Measurements from ENCODE around the gene TGM1.
A peak's percentile ranks its signal among the peaks of the same experiment; 100 is the strongest.

Gene TGM1

DNA sequence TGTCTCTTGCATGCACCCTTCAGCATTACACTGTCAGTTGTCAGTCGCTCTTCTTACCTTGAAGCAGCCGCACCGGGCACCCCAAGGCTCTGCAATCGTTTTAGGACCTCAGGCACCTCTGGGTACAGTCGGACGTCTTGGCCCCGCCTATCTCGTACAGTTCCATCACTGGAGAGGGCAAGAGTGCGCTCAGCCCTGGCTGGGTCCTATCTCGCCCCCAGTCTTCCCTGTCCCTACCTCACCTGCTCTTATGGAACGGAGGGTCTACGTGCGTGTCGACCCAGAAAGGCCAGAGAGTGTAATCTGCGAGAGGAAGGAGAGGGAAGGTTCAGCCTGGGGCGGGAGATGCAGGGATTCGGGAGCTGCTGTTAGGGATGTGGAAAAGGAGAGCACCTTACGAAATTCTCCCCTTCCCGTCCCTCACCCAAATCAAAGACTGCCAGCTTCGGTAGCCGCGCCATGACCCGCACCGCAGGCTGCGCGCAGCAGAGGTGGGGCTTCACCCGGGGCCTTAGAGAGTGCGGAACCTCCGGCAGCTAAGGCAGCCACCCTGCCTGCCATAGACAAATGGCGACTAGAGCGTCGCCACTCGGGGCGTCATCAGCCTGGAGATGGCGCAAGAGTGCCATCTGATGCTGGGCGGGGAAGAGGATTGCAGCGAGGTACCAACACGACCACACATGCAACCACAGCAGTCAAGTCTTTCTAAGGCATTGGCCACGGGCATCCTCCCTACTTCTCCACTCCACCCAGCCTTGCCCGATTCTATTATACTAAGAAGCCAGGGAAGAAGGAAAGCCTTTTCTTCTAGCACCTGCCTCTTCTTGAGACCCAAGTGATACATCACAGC is 47.3 kb downstream of the TGM1 start, which contains the start of gene MDP1:
TSS of gene MDP1 (minus strand) at position 572 of the 850 bp plus-strand sequence. CDS start at position 461, 111 bp downstream.
- DNase-seq (ENCODE audit: extremely low read depth, low read depth): peak; percentile 67
- TF ChIP-seq, protein P1, sequence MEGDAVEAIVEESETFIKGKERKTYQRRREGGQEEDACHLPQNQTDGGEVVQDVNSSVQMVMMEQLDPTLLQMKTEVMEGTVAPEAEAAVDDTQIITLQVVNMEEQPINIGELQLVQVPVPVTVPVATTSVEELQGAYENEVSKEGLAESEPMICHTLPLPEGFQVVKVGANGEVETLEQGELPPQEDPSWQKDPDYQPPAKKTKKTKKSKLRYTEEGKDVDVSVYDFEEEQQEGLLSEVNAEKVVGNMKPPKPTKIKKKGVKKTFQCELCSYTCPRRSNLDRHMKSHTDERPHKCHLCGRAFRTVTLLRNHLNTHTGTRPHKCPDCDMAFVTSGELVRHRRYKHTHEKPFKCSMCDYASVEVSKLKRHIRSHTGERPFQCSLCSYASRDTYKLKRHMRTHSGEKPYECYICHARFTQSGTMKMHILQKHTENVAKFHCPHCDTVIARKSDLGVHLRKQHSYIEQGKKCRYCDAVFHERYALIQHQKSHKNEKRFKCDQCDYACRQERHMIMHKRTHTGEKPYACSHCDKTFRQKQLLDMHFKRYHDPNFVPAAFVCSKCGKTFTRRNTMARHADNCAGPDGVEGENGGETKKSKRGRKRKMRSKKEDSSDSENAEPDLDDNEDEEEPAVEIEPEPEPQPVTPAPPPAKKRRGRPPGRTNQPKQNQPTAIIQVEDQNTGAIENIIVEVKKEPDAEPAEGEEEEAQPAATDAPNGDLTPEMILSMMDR (IDR thresholded peaks at IDR 0.05; ENCODE audit: low read depth, low read length): peak; percentile 51

DNA sequence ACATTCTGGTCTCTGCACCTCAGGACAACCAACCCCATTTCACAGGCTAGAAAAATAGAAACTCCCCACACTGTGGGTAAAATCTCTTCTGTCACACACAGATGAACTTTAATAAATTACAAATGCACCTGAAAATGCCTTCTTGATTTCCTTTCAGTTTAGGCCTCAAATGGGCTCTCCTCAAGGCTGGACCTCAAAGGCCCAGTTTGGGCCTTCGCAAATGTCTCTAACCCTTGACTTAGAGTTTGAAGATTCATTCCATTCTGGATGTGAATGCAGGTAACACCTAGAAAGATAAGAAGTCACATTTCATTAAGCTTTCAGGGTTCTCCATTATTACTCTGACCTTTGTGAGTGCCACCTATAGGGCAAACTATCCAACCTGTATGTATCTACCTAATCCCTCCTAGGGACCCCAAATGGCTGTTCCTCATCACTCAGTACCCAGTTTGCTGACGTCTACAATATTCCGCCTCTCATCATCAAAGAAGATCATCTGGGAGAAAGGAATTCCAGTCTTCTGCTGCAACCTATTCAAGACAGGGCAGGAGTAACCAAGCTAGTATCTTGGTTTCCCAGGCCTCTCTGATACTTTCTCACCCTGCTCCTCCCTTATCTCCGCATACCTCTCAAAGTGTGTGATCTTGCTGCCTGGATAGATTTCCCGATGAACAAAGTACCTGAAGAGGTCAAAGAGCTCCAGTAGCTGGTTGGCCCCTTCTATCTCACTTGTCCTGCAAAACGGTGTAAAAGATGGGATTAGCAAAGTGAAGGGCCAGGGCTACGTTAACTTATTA is 48.9 kb downstream of the TGM1 start:
- TF ChIP-seq, protein P1 (IDR thresholded peaks at IDR 0.05; ENCODE audit: low read depth, low read length): no peak
- DNase-seq (ENCODE audit: extremely low read depth, low read depth): no peak

- DNase-seq (ENCODE audit: extremely low read depth, low read depth): peak; percentile 94
- TF ChIP-seq, protein P1 (IDR thresholded peaks at IDR 0.05; ENCODE audit: low read depth, low read length): peak; percentile 4
Observed at GRCh38 chr14:24212924-24213865, 49.8 kb downstream of the TGM1 start, which contains the start of gene CHMP4A. Gene CHMP4A, minus strand, starts transcription at chr14:24213488. Its CDS starts 49 bp downstream, at chr14:24213439.

DNA sequence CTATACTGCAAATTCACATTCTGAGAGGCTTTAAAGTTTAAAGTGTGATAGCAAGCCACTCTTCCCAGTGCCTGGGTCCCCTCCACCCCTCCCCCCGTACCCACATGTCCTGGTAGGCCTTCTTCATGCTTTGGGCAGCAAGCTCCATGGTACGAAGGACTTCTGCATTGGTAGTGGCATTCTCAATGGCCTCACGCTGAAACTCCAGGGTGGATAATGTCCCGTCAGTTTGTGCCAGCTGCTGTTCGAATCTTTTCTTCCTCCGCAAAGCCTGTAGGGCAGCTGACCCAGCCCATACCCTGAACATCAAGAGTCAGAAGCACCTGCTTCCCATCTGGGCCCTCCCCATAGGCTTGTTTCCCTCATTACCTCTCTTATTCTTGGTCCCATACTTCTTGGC is 51.7 kb downstream of the TGM1 start:
- DNase-seq (ENCODE audit: extremely low read depth, low read depth): no peak
- TF ChIP-seq, protein P1 (IDR thresholded peaks at IDR 0.05; ENCODE audit: low read depth, low read length): no peak

DNA sequence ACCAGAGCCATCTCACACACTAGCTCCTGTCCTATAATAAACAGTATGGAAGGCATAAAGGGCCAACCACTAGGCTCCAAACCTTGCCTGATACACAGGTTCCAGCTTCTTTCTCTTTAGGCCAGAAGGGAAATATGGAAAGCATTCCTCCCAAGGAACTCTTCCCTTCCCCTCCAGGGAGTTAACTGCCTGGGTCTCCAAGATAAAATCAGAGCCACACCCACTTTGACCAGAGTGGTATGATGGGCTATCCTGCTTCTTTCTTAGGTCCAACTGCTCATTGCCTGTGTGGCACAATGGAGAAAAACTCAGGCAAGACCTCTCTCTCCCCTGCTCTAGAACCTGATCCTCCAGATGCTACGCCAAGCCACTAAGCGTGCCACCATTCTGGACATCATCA is 55.4 kb downstream of the TGM1 start:
- TF ChIP-seq, protein P1 (IDR thresholded peaks at IDR 0.05; ENCODE audit: low read depth, low read length): no peak
- DNase-seq (ENCODE audit: extremely low read depth, low read depth): no peak

DNA sequence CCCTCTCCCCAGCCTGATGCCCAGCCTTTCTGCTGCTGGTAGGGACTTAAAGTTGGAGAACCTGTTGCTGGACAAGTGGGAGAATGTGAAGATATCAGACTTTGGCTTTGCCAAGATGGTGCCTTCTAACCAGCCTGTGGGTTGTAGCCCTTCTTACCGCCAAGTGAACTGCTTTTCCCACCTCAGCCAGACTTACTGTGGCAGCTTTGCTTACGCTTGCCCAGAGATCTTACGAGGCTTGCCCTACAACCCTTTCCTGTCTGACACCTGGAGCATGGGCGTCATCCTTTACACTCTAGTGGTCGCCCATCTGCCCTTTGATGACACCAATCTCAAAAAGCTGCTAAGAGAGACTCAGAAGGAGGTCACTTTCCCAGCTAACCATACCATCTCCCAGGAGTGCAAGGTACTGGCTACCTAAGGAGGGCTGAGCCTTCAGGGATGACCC is 55.8 kb downstream of the TGM1 start:
- TF ChIP-seq, protein P1 (IDR thresholded peaks at IDR 0.05; ENCODE audit: low read depth, low read length): no peak
- DNase-seq (ENCODE audit: extremely low read depth, low read depth): no peak
